ENCODE results near the gene OSCP1.

The OSCP1 gene

DNA sequence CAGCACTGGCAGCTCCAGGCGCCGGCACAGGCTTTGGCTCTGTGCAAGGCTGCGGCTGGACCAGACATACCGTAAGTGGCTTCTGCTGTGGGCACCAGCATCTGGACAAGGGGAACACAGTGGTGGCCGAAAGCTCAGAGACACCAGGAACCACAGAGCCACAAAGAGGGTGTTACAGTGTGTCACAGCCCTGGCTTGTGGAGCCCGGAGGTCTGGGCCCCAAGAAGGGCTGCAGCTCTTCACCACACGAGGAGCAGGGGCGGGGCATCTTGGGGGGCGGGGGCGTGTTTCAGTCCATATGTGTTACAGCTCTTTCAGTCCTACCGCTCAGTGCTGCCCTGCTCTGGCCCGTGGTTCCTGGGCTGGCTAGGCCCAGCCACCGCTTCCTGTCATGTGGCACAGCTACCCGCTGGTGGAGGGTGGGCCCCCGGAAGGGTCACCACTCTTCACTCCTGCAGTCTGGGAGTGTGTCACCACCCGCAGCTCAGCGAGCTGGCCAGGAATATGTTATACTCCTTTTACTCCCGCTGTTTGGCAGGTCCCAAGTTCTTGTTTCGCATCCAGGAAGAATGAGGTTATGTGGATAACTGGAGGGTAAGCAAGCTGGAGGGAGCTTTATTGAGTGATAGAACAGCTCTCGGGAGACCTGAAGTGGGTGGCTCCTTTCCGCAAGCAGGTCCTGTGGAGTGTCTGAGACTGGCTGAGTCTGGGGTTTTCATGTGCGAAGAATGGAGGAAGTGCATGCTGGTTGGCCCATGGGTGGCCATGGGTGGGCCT is 49.2 kb downstream of the OSCP1 start:
- DNase-seq: peak; percentile 80

DNA sequence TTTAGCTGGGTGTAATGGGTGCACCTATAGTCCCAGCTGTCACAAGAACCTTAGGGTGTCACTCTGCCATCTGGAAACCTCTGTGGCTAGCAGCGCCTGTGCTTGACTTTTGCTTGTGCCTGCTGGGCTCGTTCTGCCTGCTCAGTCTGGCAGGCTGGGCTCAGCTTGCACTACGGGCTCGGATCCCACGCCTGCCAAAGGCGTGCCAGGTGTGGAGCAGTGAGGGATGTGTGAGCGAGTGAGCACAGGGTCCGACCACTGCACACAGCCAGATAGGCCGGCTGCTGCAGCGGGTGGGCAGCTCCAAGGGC is 49.8 kb downstream of the OSCP1 start:
- DNase-seq: no peak

DNA sequence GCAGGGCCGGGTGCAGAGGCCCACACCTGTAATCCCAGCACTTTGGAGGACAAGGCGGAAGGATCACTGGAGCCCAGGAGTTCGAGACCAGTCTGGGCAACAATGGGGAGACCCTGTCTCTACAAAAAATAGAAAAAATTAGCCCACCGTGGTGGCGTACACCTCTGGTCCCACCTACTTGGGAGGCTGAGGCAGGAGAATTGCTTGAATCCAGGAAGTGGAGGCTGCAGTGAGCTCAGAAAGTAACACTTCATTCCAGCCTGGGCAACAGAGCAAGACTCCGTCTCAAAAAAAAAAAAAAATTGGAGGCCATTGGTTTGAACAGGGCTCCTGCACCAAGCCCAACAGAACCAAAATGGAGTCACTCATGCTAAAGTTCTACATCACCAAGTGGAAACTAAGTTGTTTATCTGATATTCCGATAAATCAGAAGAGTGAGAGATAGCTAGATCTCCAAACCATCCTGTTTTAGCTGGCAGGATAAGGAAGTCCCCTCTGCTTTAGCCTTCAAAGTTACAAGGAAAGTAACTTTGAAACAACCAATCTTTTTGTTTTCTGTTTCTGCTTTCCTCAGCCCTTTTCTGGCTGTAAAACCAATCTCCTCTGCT is 51.8 kb downstream of the OSCP1 start:
- no peak for DNase-seq

DNA sequence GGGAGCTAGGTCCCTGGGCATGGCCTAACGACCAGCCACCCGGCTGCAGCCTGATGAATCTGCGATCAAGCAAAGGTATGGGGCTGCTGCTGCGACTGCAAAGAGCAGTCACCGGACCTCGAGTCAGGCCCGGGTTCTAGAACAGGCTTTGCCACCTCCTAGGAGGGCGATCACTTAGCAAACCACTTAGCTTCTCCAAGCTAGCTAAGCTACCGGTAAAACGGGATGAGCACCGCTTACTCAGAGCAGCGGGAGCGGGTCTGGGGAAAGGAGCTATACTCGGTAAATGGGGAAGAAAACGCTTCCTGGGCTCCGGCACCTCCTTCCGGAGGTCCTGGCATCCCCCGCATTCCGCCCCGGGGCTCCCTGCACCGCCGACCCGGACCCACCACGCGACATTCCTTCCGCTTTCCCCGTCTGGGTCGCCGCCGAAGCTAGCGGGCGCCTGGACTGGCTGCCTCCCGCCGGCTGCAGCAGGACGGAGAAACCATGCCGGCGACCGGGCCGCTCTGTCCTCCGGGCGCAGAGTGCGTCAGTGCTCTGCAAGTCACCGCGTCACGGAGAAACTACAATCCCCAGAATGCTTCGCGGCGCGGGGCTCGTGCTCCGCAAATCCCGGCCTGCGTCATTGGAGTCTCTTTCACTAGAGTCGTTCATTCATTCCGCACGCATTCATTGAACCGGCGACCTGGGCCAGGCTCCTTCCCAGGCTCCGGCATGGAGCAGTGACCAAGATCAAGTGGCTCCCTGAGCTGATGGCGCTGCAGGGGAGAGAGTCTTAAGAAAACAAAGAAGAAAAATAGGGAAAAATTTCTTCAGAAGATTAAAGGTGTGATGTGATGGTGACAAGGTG is 52.6 kb downstream of the OSCP1 start, which contains the start of gene LSM10:
Gene LSM10 (minus strand): TSS at position 531 of the 853 bp plus-strand sequence. CDS start 3,779 bp downstream, outside the sequence.
- peak; percentile 95 for DNase-seq

DNA sequence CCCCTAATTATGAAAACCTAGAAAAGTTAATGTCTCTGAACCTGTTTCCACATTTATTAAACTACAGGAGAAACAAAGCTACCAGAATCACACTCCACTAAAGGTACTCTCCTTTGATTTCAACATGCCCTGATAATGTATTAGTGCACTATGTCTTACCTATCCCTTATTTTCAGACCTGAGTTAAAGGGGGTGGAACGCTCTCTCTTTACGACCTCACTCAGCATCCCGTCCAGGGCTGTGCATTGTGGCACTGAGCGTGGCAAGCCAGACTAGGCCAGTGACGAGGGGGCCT is 53.2 kb downstream of the OSCP1 start:
- DNase-seq: no peak

DNA sequence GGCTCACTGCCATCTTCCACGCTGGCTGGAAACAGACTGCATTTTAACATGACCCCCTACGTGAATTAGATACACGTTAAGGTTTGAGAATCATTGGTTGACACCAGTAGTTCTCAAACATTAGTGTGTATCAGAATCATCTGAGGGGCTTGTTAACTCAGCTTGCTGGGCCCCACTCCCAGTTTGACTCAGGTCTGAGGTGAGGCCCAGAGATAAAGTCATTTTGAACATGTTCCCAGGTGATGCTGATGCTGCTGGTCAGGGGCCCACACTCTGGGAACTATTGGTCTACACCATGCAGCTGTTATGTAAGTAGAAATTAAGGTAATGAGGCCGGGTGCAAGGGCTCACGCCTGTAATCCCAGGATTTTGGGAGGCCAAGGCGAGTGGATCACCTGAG is 53.9 kb downstream of the OSCP1 start:
- DNase-seq: peak; percentile 45

DNA sequence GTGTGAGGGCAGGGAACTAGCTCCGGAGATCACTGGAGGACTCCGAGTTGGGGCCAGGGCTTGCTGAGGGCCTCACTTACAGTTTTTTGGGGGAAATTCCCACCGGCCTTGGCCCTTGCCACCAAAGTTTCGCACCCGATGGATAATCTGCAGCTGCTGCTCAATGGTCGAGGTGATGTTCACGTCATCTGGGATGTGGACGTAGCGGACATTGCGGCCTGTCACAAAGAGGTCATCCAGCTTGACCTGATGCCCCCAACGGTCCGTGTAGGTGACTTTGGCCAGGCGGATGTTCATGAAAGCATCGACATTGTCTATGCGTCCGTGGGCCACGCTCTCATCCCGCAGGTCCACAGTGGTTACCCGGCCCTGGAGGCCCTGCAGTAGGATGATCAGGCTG is 56.6 kb downstream of the OSCP1 start:
- DNase-seq: no peak

DNA sequence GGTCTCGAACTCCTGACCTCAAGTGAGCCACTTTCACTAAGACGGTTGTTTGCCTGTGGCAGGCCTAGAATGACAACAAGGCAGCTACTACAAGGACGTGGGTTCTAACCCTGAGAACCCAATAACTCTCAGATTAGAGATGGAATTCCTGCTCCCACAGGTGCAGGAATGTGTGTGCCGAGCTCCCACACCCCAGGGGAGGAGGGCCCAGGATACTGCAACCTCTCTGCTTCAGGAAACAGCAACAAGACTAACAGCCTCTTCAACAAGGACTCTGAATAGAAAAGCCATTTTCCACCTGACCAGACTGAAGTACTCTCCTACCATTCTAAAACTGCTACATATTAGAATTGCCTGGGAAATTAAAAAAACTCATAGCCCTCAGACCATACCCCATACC is 57.4 kb downstream of the OSCP1 start:
- DNase-seq: no peak

DNA sequence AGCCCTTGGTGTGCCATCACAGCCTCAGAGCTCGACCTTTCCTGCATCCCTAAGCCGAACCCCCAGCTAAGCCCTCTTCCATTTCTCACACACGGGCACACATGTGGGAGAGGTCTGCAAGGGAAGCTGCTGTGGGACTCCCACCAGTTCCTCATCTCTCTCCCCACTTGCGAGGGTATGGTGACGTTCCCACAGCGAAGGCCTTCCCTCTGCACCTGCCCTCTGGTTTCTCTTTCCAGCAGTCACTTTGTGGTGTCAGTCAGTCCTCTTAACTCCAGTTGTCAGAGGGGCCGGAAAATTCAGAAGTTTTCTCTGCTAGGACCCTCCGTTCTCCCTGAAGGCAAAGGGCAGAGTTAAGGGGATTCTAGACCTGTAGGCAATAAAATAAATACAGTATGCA is 59.0 kb downstream of the OSCP1 start:
- no peak for DNase-seq

DNA sequence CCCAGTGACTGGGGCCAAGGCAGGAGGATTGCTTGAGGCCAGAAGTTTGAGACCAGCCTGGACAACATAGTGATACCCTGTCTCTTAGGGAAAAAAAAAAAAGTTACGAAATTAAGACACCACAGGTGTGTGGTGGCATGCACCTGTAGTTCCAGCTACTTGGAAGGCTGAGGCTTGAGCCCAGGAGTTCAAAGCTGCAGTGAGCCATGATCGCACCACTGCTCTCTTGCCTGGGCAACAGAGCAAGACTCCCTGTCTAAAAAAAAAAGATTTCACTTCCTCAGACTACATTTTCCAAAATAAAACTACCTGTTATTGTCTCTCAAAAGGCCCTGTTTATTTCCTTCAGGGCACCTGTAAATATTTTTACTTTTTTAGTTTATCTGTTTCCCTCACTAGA is 59.8 kb downstream of the OSCP1 start:
- no peak for DNase-seq

DNA sequence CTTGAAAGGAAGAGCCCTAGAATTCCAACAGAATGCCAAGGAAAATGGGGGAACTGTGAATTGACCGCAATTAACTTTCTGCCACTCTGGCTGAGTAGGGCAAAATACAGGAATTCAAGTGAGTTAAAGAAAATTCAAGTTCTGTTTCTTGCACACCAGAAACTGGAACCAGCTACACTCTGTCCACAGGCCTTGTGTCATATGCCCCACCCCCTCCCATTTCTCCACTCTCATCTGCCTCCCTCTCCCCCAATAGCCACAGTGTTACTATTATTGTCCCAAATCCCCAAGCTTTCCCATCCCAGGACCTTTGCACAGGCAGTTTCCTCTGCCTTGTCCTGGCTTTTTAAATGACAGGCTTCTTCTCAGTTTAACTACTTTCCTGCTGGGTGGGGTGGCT is 60.3 kb downstream of the OSCP1 start:
- no peak for DNase-seq

DNA sequence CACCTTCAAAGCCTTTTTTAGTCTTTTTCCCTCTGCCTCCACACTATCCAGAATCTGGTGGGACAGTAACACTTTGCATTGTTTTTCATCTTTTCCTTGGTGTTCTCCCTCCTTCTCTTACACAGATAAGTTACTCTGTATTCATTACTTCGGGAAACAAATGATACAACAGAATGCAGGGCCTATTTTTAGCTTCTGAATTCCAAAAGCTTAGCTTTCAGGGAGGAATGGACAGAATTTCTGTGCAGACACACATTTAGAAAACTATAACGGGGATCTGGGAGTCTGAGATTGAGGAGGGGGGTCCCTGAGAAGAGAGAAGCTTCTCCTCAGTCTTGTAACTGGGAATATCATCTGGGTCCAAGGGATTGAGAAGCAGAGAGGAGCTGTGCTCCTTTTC is 61.0 kb downstream of the OSCP1 start:
- DNase-seq: no peak

DNA sequence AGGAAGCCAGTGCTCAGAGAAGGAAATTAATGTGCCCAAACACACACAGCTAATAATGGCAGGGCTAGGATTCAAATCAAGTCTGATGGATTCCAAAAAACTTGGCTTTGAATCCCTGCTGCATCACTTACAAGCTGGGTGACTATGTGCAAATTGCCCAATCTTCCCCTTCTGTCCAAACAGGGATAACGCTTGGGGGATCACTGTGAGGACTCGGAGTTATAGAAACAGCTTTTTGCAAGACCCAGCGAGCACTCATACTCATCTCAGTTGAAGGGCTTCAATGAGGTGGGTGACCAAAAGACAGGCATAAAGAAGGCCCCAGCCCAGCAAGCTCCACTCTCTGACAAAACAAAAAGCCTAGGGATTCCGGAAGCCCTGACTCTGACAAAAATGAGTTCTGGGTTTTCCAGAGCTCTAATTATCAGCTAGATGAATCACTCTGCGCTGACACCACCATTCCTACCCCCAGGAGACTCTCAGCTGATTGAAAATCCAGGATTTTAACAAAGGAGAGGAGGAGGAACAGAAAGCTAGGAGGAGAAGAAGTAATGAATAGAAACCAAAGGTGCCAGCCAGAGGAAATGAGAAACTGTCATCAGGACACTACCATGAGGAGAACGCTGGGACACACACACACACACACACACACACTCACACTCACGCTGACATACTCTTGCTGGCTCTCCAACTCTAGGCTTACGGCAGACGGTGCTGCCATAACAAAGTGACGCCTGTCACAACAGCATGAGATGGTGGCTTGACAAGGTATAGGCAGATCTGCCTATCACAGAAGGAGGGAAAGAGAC is 62.9 kb downstream of the OSCP1 start:
- no peak for DNase-seq

DNA sequence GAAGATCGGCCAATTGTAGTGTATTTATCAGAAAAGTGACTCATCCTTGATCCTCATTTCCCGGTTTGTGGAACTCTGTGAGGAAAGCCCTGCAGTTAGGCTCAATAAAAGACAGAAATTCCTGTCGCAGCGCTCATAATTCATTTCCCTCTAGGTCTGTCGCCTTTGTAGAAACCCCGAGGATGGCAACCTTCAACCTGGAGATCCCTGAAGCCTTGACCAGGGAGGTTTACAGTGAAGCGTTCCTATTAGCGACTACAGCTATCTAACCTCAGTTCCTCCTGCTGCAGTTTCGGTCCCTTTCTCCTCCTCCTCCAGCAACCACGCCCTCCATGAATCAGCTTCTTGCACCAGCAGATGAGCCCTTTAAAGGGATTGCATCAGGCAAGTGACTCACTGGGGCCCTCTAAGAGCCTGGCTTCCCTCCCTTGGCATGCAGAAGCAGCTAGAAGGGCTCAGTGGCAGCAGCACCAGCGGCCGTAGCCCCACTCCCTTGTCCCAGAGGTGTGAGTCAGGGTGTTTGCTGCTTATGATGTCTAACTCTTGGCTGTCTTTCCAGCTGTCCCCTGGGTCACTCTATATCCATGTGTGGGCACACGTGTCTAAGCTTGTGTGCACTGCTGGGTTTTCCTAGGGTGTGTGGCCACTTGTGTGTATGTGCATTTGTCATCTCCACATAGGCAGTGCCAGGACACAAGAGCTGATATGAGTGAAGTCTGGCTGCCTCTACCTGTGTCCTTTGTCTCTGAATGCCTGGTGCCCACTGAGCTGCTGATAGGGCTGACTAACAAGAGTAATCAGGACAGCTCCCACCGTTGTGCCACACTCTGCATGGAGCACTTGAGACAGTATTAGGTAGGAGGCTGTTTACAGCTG is 63.7 kb downstream of the OSCP1 start:
- DNase-seq: peak; percentile 93

DNA sequence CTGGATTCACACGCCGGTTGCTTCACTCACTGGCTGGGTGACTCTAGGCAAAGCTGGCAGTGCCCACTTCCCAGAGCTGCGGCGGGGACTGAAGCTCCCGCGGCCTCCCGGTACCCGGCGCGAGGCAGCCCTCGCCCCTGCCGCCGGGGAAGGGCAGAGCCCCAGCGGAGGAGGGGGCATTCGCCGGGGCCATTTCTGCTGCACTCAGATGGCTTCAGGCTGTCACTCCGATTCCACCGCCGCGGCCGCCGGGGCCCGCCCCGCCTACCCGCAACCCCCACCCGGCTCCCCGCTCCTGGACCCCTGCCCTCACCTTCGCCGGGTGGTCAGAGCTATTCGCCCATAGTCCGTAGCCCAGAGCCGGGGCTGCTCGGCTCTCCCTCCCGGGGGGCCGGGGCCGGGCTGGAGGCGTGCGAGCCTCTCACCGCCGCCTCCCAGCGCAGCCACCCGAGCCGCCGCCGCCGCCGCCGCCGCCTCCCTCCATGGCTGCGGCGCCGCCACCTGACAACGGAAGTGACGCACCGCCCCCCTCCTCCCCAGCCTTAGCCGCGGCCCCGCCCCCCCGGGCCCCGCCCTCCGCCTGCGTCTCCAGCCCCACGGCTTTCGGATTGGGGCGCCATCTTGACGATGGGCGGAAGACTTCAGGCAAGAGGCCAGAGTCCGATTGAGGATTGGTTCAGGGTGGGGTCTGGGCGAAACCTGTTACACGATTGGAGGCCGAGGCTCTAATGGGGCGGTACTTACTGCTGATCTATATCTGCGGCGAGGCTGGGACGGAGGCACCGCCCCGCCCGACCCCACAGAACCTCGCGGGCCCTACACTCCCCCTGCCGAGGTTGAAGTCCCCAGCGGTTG is 64.6 kb downstream of the OSCP1 start, which contains the start of gene STK40:
Gene STK40 (minus strand): TSS at position 515 of the 855 bp plus-strand sequence. CDS start 24,592 bp downstream, outside the sequence.
- DNase-seq: peak; percentile 97

DNA sequence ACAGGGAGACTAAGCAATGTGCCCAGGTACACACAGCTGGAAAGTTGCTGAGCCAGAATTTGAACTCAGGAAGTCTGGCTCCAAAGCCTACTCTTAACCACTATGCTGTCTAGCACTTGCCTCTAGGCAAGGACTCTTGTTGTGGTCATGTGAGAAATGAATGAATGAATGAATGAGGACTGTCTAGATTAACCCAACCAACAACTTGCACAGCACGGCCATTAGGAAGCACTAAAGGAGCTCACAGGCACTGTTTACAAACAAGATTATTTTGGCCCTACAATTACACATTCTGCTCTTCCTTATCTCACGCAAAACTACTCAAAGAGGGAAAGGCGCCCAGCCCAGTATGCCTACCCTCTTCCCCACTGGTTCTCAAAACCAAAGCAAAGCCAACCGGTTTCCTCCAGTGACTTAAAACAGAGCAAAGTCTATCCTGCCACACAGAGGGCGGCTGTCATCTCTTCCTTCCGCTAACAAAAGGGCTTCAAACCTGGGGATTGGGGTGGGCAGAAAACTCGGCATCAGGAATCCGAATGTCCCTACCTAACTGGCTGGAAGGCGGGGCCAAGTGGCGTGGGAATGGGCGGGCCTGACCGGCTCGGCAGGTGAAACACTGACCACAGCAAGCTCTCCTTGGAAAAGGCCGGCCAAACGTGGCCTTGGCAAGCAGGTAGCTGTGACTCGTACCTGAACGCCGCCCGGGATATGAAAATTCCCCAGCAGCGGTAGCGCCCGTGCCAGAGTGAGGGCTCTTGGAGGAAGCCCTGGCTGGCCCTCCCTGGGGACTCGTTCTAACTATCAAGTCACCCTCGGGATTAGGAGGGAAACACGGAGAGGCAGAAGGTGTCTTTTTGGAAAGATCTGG is 65.5 kb downstream of the OSCP1 start:
- DNase-seq: peak; percentile 56

DNA sequence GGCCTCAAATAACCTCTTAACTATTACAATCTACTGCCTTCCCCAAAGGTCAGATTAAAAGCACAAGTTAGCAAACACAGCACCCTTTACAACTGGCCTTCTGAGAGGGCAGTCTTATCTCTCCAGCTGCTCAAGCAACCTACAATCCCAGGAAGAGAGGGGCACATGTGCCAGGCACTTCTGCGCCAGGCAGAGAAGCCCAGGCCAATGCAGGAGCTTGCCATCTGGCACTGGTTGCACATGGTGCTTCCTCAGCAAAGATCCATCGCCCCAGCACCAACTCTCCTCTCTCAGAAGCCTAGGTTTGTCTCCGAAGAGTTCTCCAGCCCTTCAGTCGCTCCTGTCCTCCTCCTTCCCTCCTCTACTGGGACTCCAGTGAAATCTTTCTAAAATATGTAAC is 67.0 kb downstream of the OSCP1 start:
- DNase-seq: no peak

DNA sequence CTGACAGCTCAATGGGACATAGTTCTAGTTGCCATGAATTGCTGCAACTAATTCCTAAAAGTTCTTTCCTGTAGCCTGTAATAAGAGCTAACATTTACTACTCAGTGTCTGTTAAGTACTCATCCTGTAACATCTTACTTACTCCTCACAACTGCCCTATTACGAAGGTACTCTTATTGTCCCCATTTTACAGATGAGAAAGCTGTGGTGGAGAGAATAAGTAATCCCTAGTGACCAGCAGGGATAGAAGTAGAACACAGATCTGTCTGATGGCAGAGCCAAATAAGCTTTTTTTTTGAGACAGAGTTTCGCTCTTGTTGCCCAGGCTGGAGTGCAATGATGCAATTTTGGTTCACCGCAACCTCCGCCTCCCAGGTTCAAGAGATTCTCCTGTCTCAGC is 67.6 kb downstream of the OSCP1 start:
- DNase-seq: no peak

DNA sequence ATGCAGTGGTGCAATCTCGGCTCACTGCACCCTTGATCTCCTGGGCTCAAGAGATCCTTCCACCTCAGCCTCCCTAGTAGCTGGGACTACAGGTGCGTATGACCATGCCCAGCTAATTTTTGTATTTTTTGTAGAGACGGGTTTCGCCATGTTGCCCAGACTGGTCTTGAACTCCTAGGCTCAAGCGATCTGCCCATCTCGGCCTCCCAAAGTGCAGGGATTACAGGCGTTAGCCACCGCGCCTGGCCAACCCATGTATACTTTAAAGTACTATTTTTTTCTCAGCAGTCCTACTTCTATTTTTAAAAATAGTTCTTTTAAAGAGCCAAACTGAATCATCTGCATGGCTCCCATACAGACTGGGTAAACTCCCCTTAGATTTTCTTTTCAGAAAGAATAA is 68.0 kb downstream of the OSCP1 start:
- no peak for DNase-seq

DNA sequence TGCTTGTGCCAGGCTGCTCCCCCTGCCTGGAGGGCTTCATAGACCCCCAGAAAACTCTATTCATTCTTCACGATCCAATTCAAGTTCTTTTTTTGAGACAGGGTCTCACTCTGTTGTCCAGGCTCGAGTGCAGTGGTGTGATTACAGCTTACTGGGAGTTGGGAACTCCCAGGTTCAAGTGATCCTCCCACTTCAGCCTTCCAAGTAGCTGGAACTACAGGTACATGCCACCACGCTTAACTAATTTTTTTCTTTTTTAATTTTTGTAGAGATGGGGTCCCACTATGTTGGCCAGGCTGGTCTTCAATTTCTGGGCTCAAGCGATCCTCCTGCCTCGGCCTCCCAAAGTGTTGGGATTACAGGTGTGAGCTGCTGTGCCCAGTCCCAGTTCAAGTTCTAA is 68.8 kb downstream of the OSCP1 start:
- no peak for DNase-seq
